GM18861 (cell line): Measurements from ENCODE around the gene MSMB.

Experiments used
- ATAC-seq: cut with Tn5 transposase; IDR thresholded peaks from one replicate; pipeline ENCODE4 v1.9.1; 2021; ENCODE audit not compliant: unreplicated experiment

MSMB gene

DNA sequence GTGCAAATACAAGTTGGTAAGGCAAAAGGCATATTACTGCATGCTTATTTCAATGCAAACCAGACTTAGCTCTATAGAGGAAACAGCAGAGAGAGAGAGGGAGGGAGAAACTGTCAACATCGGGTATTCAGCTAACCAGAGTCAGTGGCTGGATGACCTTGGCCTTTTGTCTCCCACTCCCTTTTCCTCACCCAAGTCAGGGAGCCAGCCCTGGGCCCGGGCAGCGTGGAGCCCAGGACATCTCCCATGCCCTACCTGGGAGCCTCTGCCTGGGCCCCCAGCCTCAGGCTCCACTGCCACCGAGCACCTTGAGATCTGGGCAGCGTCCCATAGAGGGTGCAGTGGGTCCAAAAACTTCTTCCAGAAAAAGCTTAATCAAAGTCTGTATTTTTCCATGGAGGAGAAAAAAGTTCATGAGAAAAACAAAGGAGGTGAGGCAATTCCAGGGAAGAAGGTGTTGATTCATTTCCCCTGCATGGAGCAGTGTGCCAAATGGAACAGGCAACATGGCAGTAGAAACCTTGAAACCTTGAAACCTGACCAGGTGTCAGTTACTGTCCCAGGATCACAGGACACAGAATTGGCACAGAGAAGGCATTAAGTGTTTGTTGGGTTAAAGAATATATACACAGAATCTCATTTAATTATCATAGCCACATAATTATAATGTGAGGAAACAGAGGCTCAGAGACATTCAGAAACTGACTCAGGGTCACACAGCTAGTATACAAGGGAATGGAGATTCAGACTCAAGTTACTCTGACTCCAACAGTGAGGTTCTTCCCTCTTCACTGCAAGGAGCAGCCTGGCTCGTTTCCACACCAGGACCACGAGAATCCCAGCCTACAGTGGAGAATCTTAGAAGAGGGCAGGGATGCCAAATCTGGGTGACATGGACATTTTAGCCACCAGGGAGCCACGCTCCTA lies 9.9 kb downstream of the MSMB start:
- no peak for ATAC-seq

DNA sequence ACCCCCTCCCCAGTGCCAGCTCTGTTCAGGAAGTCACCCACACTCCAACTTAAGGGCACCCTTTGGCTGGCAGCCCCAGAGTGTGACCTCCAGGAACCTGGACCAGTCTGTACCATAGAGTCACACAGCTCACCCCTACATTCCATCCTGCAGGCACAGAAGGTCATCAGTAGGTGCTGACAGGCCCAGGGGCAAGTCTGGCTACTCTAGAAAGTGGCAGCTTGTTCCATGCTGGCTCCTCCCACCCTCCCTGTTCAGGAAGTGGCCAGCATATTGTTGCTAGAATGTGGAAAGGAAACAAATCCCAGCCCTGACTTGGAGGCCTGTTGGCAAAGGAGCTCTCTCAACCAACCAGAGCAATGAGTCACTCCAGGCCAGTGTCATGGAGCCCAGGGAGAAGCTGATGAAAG lies 12.5 kb downstream of the MSMB start:
- no peak for ATAC-seq

DNA sequence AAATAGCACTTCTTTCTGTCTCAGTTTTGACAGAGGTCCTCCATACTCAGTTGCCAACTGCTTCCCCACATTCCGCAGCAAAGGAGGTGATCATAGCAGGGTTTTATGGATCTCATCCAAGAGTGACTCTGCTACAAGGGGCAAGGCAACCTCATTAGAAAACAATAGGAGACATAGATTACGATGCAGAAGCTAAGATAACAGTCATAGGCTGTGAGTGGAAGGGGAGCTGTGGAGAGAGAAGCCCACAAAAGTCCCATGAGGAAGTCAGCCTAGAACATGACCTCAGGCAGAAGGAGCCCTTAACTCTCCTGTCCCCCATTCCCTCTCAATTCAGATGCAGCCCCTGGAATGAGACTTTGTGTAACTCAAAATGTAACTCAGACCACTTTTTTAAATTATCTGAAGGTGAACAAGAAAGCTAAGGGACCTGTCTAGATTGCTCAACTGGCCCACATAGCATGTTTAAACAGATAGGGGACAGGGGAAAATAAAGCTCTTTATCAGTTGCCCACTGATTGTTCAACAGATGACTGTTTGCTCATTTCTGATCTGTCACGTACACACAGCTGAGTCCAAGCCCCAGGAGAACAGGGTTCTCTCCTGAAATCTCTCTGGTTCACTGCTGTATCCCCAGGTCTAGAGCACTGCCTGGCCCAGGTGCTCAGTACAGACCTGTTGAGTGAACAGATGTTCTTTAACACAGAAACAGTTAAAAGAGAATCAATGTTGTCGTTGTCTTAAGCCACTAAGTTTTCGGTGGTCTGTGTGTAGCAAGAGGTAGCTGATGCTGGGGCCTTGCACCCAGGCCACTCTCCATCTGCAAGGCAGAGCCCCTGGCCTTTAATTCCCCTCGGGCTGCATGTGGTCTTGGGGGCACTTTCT lies 14.2 kb downstream of the MSMB start:
- ATAC-seq, result no peak

DNA sequence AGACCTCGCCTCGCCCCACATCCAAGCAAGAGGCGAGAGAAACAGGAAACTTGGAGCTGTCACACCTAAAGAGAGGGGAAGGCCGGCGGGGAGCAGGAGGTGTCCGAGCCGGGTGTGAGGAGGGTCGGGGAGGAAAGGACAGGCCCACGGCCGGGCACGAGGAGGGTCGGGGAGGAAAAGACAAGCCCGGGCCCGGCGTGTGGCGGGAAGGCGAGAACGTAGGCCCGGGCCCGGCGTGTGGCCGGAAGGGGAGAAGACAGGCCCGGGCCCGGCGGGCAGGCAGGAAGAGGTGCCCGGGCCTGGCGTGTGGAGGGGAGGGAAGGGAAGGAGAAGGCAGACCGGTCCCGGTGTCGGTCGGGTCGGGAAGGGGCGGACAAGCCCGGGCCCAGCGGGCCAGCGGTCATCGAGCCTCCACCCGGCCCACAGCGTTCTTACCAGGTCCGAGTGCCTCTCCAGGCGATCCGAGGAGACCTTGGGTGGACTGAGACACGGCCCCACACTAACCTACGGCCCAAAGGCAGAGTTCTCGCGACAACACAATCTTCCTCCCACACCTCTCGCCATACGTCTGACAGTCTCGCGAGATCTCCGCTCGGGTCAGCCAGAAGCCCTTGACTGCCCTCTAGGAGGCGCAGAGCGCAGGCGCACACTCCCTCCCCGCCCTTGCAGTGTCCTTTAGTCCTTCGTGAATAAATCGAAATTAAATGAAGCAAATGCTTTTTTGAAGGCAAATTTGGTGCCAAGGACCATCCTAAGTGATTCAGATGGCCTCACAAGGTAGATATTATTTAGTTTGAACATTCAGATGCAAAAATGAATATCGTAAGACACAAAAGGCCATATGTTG lies 15.8 kb downstream of the MSMB start, which contains the start of gene NCOA4:
Gene NCOA4, minus strand, starts transcription at position 533 of the 847 bp plus-strand sequence. CDS start 13,943 bp downstream, outside the sequence.
- ATAC-seq, result peak; percentile 94

DNA sequence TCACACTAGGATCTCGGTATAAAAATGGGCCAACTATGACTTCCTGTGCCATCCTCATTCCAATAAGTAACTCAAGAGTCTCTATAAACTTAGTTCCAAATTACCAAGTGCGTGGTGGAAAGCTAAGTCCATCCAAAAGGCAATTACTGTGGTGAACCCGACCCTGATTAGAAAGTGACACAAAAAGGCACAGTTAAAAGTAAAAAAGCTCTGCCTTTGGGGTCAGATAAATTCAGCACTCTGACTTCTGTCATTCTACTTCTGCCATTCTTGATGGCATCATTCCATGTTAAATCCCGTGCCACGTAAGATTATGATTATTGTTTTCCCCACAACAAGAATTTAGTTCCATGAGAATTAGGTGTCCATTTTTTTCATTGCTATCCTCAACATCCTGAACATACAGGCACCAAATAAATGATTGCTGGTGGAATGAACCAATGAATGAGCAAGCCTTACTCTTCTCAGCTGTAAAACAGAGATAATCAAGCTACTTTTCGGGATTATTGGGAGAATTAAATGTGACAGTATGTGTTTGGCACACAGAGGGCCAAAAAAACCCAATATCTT lies 16.5 kb downstream of the MSMB start:
- no peak for ATAC-seq

DNA sequence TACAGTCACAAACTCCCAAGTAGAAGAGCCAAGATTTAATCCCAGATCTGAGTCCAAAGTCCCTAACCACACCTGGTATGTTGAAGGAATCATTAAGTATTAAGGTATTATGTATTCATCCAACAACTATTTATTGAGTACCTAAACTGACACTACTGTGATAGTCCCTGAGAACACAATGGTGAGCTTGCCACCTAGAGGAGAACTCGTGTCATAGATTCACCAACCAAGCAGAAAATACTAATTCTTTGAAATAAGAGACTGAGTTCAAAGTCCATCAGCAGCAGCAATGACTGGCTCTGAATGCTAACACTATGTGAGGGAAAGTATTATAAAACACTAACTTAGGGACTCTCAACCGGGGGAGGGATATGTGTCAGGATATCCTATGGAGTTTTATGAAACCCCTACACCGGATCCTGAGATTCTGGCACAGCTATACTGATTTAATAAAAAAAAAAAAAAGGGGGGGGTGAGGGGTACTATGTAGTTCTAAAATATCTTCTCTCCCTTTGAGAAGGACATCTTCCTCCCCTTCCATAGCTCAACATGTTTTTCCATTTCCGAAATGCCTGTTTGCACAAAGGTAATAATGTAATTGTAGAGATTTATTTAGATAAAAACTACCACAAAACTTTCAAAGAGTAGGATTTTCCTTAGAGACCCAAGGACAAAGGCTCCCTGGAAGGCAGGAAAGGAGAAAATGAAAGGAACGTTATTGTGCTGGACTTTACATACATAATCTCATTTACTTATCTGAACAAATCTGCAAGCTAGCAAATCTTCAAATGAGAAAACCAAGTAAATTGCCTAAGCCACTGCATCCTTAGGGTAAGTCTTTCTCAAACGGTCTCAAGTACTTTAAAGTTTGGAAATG lies 17.2 kb downstream of the MSMB start:
- ATAC-seq, result peak; percentile 59

DNA sequence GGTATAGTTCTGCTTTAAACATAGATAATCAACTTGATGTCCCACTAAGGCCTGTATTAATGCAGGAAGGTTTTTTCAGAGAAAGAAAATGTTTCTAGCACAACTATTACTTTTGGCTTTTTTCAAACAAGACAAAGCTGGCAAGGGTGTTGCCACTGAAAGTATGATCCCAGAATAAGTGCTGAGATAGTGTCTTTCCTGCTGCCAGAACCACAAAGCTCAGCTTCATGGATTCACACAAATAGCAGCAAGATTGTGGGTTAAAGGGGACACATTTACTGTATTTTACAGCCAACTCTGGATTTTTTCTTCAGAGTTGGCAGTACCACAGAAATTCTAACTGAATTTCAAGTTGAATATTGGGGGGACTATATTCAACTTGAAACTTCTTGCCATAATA lies 20.0 kb downstream of the MSMB start:
- ATAC-seq, result no peak

DNA sequence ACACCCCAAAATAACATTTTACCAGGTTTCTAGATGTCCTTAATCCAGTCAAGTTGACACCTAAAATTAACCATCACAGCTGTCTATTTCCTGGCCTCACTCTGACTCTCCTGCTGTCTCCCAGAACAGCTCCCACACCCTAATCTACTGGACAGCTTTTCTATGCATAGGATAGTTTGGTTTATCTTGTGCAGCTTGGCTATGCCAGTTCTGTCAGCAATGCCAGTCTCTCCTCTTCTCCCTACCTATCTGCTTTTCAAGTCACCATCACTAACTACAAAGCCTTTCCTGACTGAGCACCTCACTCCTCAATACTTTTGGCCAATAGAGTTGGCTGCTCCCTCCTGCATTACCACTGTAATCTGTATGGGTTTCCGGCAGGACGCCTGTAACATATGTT lies 20.7 kb downstream of the MSMB start:
- ATAC-seq, result no peak

DNA sequence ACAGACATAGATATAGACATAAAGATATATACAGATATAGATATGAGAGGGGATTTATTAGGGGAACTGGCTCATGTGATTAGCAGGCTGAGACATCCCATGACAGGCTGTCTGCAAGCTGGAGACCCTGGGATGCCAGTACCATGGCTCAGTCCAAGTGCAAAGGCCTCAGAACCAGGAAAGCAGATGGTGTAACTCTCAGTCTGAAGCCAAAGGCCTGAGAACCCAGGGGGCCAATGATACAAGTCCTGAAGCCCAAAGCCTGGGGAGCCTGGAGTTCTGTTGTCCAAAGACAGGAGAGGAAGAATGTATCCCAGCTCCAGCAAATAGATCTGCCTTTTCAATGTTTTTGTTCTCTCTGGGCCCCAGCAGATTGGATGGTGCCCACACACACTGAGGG lies 21.1 kb downstream of the MSMB start:
- no peak for ATAC-seq

DNA sequence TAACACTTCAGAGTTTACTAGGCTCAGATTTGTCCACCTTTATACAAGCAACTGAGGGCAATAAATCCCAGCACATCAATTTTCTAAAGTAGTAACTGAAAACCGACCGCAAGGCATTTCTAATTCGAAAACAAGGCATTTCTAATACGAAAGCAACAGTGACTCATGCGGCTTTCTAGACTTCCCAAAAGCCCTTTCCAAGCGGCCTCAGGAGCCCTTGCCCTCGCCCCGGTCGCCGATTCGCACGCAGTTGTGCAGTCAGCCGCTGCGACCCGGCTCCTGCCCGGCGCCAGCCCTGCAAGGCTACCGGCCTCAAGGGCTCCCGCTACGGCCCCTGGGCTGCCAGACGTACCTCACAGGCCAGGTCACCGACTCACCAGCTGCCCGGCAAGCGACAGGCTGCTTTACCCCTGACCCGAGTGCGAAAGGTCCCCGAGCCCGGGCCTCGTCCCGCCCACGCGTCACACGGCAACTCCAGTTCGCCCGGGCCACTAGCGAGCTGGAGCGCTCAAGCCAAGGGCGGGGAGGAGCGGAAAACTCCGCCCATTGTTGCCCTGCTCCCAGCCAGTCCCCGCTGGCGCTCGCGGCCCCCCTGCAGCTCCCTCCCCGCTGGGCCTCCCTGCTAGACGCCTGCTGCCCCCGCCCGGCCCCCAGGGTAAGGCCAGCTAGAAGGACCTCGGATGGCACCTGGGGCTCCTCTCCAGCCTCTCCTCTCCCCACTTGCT lies 22.9 kb downstream of the MSMB start:
- peak; percentile 81 for ATAC-seq

DNA sequence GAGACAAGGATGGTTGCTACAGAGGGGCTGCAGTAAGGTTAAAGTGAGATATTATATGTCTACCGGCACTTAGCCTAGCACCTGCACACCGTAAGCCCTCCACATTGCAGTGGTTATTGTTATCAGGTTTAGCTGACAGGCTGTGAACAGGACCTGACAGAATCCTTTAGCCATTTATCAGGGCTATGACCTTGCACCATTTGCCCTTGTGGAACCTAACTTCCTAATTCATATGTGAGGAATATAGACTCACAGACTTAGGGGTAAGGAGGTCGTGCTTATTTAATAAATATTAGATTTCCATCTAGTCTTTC lies 25.8 kb downstream of the MSMB start:
- no peak for ATAC-seq

DNA sequence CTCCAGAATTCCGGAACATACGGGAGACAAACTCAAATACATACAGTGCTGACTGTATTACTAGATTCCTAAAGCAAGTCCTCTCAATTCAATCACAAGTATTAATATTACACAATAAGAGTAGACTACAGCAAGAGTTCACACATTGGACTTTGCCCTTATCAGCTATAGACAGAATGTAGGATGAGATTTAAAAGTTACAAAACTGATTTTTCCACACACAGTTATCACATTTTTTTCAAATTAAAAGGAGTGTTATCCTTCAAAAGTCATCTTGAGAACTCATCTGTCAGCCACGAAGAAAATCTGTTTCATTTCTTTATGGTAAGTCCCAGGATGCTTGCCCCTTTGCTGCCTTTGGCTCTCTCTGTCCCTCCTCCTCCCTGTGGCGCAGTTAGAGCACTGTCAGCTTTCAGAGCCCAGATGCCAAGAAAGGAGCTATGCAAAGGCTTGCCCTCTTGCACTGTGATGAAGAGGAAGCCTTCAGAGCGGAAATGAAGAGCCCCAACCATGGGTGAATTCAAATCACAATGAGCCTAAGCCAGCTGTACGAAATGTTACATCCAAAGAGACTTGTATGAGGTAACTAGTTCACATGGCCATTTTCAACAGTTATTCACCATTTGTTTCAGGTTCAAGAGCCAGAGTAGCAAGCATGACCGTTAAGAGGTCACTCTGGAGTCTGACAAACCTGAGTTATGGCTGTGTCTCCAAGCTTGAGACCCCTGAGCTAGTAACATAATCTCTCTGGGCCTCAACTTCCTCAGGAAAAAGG lies 26.3 kb downstream of the MSMB start:
- ATAC-seq, result no peak

DNA sequence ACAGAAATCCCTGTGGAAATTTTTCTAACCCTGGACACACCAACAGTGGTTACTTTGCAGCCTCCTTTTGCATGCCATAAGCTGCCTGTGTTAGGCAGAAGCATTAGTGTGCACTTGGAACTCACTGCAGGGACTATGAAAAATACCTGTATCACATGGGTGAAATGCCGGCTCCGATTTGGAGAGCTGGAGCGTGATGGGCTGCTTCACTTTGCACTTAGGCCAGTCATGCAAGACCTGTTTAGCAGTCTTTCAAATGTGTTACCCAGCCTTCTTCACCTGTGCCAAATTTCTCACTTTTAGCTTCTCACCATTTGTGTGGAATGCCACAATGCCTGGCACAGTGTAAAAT lies 26.9 kb downstream of the MSMB start:
- no peak for ATAC-seq

DNA sequence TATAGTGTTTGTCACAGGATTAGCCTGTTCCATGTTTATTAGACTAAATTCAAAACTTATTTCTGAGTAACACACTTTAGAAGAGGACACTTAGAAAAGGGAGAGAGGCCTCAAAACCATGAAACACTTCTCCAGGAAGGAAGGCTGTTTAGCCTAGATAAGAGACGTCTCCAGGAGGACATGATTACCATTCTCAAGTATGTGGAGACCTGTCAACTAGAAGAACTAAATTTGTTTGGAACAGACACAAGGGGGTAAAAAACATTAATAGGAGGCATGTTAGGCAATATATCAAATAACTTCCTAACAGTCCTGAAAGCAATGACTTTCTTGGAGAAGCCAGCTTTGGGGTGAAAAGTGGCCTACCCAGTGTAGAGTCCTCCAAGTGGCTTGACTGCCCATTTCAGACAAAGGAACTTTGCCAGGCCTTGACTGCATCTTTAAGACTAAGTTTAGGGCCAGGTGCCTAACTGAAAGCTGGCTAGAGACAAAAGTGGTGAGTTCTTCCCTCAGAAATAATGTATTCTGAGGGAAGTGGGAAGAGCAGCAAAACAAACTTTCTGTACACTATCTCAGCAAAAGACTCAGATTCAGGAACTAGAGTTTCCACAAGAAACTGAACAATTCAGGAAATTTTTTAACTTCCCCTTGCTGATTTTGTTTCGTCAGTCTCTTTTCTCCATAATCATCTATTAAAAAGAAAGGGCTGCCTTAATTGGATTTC lies 27.5 kb downstream of the MSMB start:
- ATAC-seq, result no peak

DNA sequence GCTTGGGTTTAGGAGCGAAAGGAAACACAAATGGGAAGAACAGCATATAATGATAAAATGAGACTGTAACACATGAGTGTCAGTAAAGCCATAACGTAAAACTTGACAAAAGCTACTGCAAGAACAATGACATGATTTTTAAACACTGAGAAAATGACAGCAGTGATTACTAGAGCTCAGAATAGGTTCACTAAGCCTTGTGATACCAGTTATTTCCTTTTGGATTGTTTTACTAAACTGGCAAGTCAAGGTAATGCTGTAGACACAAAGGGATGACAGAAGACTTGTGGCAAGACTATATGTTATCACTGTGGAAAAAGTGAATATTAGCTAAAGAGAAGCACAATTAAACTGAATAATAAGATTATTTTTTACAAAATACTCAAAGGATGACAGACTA lies 28.3 kb downstream of the MSMB start:
- ATAC-seq, result no peak

DNA sequence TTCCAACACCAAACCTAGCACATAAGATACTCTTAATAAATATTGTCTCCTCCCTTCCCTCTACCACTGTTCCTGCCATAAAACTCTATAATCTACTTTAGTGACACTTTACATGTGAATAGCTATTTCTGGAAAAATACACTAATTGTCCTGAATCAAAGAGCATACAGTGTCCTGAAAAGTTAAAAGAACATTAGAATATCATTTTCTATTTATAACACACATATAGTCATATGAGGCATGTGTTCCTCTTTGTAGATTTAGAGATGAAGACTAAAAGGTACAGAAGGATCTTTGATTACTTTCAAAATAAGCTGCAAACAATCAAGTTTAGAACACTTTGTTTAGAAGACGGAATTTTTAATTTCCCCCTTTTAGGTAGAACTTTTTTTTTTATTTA lies 29.3 kb downstream of the MSMB start:
- ATAC-seq, result no peak

DNA sequence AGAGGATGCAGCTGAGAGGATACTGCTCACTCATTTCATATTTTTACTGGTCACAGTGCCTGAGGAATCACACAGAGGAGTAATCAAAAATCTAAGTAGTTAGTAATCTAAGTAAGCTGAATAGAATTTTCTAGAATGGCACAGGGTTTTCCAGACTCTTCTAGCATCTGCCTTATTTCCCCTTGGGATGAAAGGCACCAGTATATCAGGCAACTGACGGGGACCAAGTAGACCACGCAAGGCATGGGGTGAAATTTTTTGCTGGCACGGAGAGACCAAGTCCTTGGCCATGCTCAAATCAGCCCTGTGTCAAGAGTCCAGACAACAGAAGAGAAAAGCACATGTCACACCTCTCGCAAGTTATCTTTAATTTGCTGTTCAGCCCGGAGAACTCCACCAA lies 29.9 kb downstream of the MSMB start:
- ATAC-seq, result no peak
